Spleen (tissue), 13 donors: ENCODE results near the gene PAGR1. TPM values are rescaled to one million over a fixed set of nuclear protein-coding genes. Genes with fewer than 3 reads are reported as not detected.

Experiments used
- DNase-seq: peaks from one replicate; pipeline ENCODE4 v3.0.0-alpha.2; 2020
- H3K27ac ChIP-seq, 8 donors: fragments of 200-600 bp; sonication (generic) in 7 of 8; 1 replicate in 4 of 8; 2 replicates in 4 of 8; pipeline versions ENCODE4 v1.5.0 to v1.8.0; 2016 to 2021; ENCODE audit warnings: inconsistent platforms in 4 of 8, mild to moderate bottlenecking in 4 of 8, moderate library complexity in 1 of 8
- H3K27me3 ChIP-seq, 7 donors: fragments of 200-600 bp; sonication (generic) in 6 of 7; replicated peaks in 1 of 7; 1 replicate in 4 of 7; 2 replicates in 3 of 7; pipeline versions ENCODE4 v1.5.0 to v1.8.0; 2016 to 2021; ENCODE audit warnings: inconsistent platforms in 3 of 7, mild to moderate bottlenecking in 1 of 7
- H3K36me3 ChIP-seq, 6 donors: fragments of 200-600 bp; sonication (generic) in 5 of 6; 1 replicate in 4 of 6; 2 replicates in 2 of 6; pipeline versions ENCODE4 v1.5.0 to v1.8.0; 2016 to 2021; ENCODE audit warnings: inconsistent platforms in 2 of 6
- H3K4me1 ChIP-seq, 6 donors: fragments of 200-600 bp; sonication (generic) in 5 of 6; 1 replicate in 3 of 6; 2 replicates in 3 of 6; pipeline versions ENCODE4 v1.5.0 to v1.8.0; 2016 to 2021; ENCODE audit warnings: inconsistent platforms in 3 of 6
- H3K4me3 ChIP-seq, 8 donors: fragments of 200-600 bp; sonication (generic) in 7 of 8; 1 replicate in 4 of 8; 2 replicates in 4 of 8; pipeline versions ENCODE4 v1.5.0 to v1.8.0; 2016 to 2021; ENCODE audit warnings: inconsistent platforms in 4 of 8, mild to moderate bottlenecking in 4 of 8, moderate library complexity in 2 of 8
- H3K9me3 ChIP-seq, 8 donors: fragments of 200-600 bp; sonication (generic) in 7 of 8; 1 replicate in 4 of 8; 2 replicates in 4 of 8; pipeline versions ENCODE4 v1.5.0 to v1.8.0; 2016 to 2021; ENCODE audit warnings: inconsistent platforms in 4 of 8
- CTCF ChIP-seq, 11 experiments: fragments of 200-600 bp in 7 of 11; fragments of 450-650 bp in 4 of 11; sonication (generic) in 4 of 11; IDR thresholded peaks in 8 of 11; conservative IDR thresholded peaks in 3 of 11; 1 replicate in 7 of 11; 2 replicates in 4 of 11; pipeline versions ENCODE4 v1.4.0 to v1.8.0; 2016 to 2021; ENCODE audit warnings: antibody characterized with exemption in 11 of 11, inconsistent platforms in 4 of 11, mild to moderate bottlenecking in 1 of 11
- POLR2A ChIP-seq, 3 donors: fragments of 450-650 bp; IDR thresholded peaks; one replicate each; pipeline ENCODE4 v1.5.1; 2017; ENCODE audit warnings: antibody characterized with exemption in 3 of 3, mild to moderate bottlenecking in 1 of 3
- POLR2AphosphoS5 ChIP-seq, 3 donors: sonication (generic); formaldehyde crosslinking; IDR thresholded peaks; one replicate each; pipeline ENCODE4 v1.5.1; 2017; ENCODE audit warnings: antibody characterized with exemption in 3 of 3
- WGBS, 5 donors: extraction: QIAGEN DNeasy Blood & Tissue Kit in 3 of 5; methylation state at CpG; one replicate each; pipeline versions ENCODE4 v1.1.5 to v1.1.7; 2013 to 2018; 5-methylcytosine and 5-hydroxymethylcytosine counted together
- intact Hi-C: fragments of 100-400 bp; cut with DNase I; formaldehyde crosslinking; loops from one replicate; pipeline ENCODE4 v1.15.0; 2023; ENCODE audit warnings: low total_unique reads
- long read RNA-seq, 2 donors: transcript quantifications; one replicate each; lab custom pipeline, GENCODE V29; 2026
- polyA plus RNA-seq, 3 donors: library from polyadenylated mRNA; stranded (reverse); fragments of 200-250 nt; gene quantifications; one replicate each; pipeline ENCODE4 v1.2.1, GENCODE V29; 2013
- total RNA-seq, 7 donors: library from RNA; depleted of rRNA in 3 of 7; stranded (reverse); fragments of >200 nt in 3 of 7; fragmentation: NEBNext Ultra II Directional in 4 of 7; extraction: Animal tissue kit (Norgen Biotek cat#: 25700) in 4 of 7; gene quantifications; one replicate each; pipeline versions ENCODE4 v1.1.0 to v1.2.1, GENCODE V29; 2016 to 2021
- donor health status: healthy with polysubstance abuse.
- donor health status: DM: no; HTN: no; CAD: no; lungs with moderate emphysema.
- donor health status: DM: no; HTN: no; CAD: no.
- donor health status: Bipolar disorder and iron deficiency.
- donor health status: healthy.
- donor health status: DM: no; HTN: no; CAD: no.
- donor health status: DM: yes; HTN: yes; CAD: no.

Gene PAGR1
- total RNA-seq, result 10 to 100 TPM; 17.3 to 43.9 (median 23.6) TPM
- polyA plus RNA-seq, result 10 to 100 TPM; 28.8 to 46.4 (median 37.9) TPM
- long read RNA-seq, donor 1, transcript PAGR1-201 (3 exons, 1,702 nt), result major isoform, 21 of 21 reads
- long read RNA-seq, donor 1, partial matches to known transcripts, result 0 of 21 reads
- long read RNA-seq, donor 1, other reads (novel, unspliced or antisense), result 0 of 21 reads
- long read RNA-seq, donor 2, transcript PAGR1-201 (3 exons, 1,702 nt), result major isoform, 16 of 16 reads
- long read RNA-seq, donor 2, partial matches to known transcripts, result 0 of 16 reads
- long read RNA-seq, donor 2, other reads (novel, unspliced or antisense), result 0 of 16 reads

DNA sequence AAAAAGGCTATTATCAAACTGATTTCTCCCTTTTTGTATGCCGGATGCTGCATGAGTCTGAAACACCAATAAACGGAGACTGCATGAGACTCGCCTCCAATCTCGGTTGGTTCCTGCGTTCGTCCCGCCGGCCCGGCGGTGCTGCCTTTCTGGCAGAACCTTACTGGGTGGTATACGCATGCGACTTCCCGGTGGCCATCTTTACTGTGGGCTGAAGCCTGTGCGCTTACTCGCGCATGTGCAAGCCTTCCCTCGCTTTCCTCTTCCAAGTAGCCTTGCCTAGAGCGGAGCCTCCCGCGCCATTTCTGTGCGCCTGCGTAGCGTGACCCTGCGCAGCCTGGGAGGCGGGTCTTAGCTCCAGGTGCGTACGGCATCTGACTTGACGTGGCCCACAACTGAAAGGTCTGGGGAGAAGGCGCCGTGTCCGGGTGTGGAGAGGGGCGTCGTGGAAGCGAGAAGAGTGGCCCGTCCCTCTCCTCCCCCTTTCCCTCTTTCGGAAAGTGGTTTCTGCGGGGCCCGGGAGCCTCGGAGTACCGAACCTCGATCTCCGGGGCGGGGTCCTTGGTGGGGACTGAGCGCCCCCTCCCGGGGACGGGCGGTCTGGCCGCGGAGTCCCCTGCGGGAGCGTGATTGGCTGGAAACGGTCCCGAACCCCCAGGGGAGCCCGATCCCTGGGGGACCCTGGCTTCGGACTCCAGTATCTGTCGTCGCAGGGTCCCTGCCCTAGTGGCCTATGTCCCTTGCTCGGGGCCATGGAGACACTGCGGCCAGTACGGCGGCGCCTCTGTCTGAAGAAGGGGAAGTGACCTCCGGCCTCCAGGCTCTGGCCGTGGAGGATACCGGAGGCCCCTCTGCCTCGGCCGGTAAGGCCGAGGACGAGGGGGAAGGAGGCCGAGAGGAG is at the start of gene PAGR1:
TSS of gene PAGR1 (plus strand) at position 360 of the 901 bp plus-strand sequence. CDS start at position 734, 374 bp downstream.
- TF ChIP-seq CTCF (IDR thresholded peaks at IDR 0.05 in 8 of 11, conservative IDR thresholded peaks at IDR 0.05 in 3 of 11) (peak; percentile 81 to 99 (median 95)), POLR2AphosphoS5 (IDR thresholded peaks at IDR 0.05) (peak; percentile 95 to 96 (median 95)), POLR2A (IDR thresholded peaks at IDR 0.05) (peak in 2 of 3 donors; percentile 20 to 44)

GRCh38 chr16:29766571-29766970 is 49.4 kb upstream of the PAGR1 start:
- Histone ChIP-seq H3K4me3 (no peak overlapping the region), H3K27me3 (no peaks in the 10 kb centered on the region), H3K9me3 (no peaks in the 10 kb centered on the region), H3K4me1 (peaks cover 0 to 12% (median 0%) of the 10 kb centered on the region in 6 donors), H3K36me3 (no peaks in the 10 kb centered on the region), H3K27ac (no peak overlapping the region)
- TF ChIP-seq POLR2AphosphoS5 (IDR thresholded peaks at IDR 0.05), result no peak
- WGBS, 5 donors, result 77 to 86% (median 82%) methylated on average over 3 of the region's 3 CpGs
- DNase-seq, result no peak
- intact Hi-C loops, result no loop called here

More for the DNA sequence above, at the start of gene PAGR1:
- H3K27ac ChIP-seq, result peak within 1 kb of the TSS; percentile 92 to 99 (median 98)
- peak within 1 kb of the TSS; percentile 67 to 98 (median 81) for H3K4me3 ChIP-seq
- peaks cover 0 to 19% (median 10%) of the 10 kb centered on the region in 7 donors for H3K27me3 ChIP-seq
- peaks cover 35 to 93% (median 75%) of the 10 kb centered on the region in 6 donors for H3K4me1 ChIP-seq
- intact Hi-C loops, result no loop called here
- 0 to 1% (median 1%) methylated on average over 35 to 70 of the region's 70 CpGs for WGBS, 5 donors
- H3K9me3 ChIP-seq, result no peaks in the 10 kb centered on the region
- peaks cover 0 to 27% (median 13%) of the 10 kb centered on the region in 6 donors for H3K36me3 ChIP-seq
- DNase-seq, result peak; percentile 99

DNA sequence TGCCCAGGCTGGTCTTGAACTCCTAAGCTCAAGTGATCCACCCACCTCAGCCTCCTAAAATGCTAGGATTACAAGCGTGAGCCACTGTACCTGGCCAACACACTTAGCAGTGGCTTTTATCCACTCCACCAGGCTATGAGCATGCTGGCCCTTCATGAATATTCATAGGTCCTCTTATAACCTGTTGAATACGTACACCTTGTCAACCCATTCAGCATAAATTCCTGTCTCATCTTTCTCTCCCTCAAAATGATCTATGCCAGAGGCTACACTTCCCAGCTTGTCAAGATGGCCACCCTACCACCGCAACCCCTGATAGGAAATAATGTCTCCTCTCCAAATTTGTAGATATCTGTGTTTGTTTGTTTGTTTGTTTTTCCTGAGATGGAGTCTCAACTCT is 48.9 kb upstream of the PAGR1 start:
- no peak for DNase-seq
- 90 to 98% (median 93%) methylated on average over 3 of the region's 3 CpGs for WGBS, 5 donors
- H3K9me3 ChIP-seq, result no peaks in the 10 kb centered on the region
- intact Hi-C loops, result no loop called here
- no peak overlapping the region for H3K27ac ChIP-seq
- H3K4me3 ChIP-seq, result no peak overlapping the region
- H3K27me3 ChIP-seq, result no peaks in the 10 kb centered on the region
- TF ChIP-seq CTCF (IDR thresholded peaks at IDR 0.05 in 8 of 11, conservative IDR thresholded peaks at IDR 0.05 in 3 of 11), result no peak
- no peak for TF ChIP-seq POLR2A (IDR thresholded peaks at IDR 0.05)
- TF ChIP-seq POLR2AphosphoS5 (IDR thresholded peaks at IDR 0.05), result no peak
- peaks cover 0 to 15% (median 0%) of the 10 kb centered on the region in 6 donors for H3K4me1 ChIP-seq
- no peaks in the 10 kb centered on the region for H3K36me3 ChIP-seq

- H3K27me3 ChIP-seq, result no peaks in the 10 kb centered on the region
- TF ChIP-seq POLR2A (IDR thresholded peaks at IDR 0.05) (no peak), CTCF (IDR thresholded peaks at IDR 0.05 in 8 of 11, conservative IDR thresholded peaks at IDR 0.05 in 3 of 11) (no peak), POLR2AphosphoS5 (IDR thresholded peaks at IDR 0.05) (no peak)
- H3K4me3 ChIP-seq, result no peak overlapping the region
- intact Hi-C loops, result no loop called here
- H3K4me1 ChIP-seq, result peaks cover 0 to 16% (median 0%) of the 10 kb centered on the region in 6 donors
- no peaks in the 10 kb centered on the region for H3K9me3 ChIP-seq
- 74 to 86% (median 79%) methylated on average over 2 of the region's 2 CpGs for WGBS, 5 donors
- no peak for DNase-seq
- H3K36me3 ChIP-seq, result no peaks in the 10 kb centered on the region
- no peak overlapping the region for H3K27ac ChIP-seq
Observed at GRCh38 chr16:29769507-29769906, 46.4 kb upstream of the PAGR1 start.
